HT1080 (cell line): ENCODE results near the gene PTPRN2. TPM values are rescaled to one million over a fixed set of nuclear protein-coding genes. Genes with fewer than 3 reads are reported as not detected.

Experiments used
- DNase-seq: peaks from one replicate; pipeline ENCODE4 v3.0.0-alpha.2; 2015; ENCODE audit warnings: low read depth
- total RNA-seq: library from RNA; depleted of rRNA; stranded (reverse); fragments of >200 nt; shearing (Covaris generic); gene quantifications from 2 replicates; pipeline ENCODE4 v1.2.3, GENCODE V29; 2014

Gene PTPRN2
- total RNA-seq, 1 experiment from 2014 or later, result 0.31 TPM

DNA sequence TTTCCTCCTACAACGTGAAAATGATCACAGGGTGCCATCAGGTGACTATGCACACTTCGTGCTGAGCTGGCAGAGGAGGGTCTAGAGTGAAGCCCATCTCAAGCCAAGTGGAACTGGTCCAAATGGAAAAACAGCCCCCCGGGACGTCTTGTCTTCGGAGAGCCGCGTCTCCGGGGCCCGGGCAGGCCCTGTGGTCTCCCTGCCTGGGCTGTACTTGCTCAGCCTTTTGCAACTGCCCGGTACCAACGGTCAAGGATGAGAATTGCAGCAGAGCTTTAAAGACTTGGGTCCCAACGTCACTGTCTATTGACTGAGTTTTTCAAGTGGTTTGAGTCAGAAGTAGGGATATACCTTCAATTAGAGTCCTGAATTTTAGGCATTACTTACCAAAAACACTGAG lies 315.5 kb downstream of the PTPRN2 start:
- DNase-seq, result no peak

DNA sequence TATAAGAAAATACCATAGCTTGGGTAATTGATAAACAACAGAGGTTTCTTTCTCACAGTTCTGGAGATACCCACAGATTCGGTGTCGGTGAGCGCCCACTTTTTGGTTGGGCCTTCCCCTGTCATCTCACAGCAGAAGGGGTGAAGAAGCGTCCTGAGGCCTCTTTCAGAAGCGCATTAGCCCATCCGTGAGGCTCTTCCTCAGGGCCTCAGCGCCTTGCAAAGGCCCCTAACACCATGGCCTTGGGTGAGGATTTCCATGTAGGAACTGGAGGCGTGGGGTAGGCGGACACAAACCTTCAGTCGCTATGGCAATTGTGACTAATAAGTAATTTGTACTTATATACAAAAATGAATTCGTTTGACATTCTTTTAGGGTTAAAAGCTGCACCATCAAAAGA lies 316.0 kb downstream of the PTPRN2 start:
- DNase-seq, result no peak

DNA sequence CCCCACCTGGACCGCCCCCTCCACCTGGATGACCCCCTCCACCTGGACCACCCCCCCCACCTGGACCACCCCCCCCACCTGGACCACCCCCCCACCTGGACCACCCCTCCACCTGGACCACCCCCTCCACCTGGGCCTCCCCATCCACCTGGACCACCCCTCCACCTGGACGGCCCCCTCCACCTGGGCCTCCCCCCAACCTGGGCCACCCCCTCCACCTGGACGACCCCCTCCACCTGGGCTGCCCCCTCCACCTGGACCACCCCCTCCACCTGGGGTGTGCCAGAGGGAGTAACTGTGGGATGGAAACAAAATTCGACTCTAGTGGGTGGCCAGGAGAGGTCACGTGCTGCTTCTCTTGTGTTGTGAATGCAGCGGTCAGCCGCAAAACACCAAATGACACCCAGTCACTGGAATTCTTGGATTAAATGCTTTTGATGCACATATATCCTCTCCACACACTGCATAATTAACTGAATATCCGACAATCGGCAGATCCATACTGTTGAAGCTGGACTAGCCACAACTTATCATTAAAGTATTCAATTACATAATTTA lies 316.7 kb downstream of the PTPRN2 start:
- no peak for DNase-seq

DNA sequence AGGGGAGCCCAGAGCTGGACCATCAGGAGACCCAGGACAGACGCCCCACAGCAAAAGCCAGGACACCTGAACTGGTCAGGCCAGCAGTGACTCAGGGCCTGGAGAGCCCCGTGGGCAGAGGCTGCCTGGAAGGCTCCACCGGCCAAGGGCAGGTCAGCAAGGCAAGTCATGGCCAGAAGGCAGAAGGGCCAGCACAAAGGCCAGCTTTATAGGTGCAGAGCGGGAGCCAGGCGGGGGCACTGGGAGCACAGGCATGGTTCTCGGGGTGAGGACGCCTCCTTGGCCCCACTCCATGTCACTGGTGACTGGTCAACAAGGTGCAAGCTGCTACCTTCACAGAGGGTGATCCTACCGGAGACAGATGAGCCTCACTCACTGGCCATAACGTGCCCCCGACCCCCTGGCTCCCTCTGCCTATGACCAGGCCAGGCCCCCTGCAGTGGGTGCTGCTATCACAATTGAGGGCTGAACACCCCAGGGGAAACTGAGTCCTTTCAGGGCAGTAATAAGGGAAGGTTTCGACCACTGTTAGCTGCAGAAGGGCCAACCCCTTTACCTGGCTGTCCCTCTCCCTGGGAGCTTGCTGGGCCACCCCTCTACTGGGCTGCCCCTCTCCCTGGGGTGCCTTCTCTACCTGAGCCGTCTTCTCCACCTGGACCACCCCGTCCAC lies 317.4 kb downstream of the PTPRN2 start:
- no peak for DNase-seq

DNA sequence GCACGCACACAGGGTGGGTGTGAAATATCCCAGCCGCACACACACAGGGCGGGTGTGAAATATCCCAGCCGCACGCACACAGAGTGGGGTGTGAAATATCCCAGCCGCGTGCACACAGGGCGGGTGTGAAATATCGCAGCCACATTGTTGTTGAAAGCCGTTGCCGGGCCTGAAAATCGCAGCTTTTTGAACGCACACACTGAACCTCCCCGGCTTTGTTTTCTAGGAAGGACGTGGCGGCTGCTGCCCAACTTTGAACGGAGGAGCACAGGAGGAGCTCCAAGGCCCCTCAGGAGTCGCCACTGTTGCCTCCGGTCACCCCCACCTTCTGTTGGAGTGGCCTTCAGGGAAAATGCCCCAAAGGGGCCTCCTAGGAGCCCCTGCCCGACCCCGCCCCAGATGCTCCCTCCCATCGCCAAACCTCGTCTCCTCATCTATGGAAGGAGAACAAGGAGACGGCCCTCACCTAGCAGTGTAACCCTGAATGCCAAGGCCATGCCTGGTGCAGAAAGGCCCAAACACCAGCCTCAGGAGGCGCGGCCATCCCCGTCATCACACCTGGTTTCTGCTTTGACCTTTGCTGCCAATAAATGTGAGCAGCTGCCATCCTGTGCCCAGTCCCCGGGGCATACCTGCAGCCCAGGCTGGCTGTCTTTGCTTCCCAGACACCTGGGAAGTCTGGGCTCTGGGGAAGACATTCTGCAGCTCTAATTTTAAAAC lies 318.6 kb downstream of the PTPRN2 start:
- no peak for DNase-seq

DNA sequence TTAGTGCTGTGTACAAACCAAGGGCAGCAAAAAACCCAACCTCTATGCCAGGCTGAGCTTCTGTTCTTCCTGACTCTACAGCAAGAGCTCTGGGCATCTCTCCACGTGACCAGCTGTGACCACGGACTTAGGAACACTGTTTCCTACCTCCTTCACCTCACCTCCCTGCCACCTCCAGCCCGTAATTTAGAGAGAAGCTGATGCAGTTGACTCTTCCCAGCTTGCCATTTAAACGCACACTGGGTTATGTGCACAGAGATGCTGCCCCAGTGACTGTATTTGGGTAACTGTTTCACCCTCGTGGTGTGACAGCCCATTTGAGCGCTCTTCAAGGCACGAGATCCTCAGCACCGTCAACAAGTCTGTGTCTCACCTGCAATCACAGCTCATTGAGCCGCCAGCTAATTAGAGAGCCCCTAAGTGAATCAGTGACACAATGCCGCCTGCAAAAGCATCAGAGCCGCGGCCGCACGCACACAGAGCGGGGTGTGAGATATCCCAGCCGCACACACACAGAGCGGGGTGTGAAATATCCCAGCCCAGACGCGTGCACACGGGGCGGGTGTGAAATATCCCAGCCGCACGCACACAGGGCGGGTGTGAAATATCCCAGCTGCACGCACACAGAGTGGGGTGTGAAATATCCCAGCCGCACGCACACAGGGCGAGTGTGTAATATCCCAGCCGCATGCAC lies 319.7 kb downstream of the PTPRN2 start:
- no peak for DNase-seq

DNA sequence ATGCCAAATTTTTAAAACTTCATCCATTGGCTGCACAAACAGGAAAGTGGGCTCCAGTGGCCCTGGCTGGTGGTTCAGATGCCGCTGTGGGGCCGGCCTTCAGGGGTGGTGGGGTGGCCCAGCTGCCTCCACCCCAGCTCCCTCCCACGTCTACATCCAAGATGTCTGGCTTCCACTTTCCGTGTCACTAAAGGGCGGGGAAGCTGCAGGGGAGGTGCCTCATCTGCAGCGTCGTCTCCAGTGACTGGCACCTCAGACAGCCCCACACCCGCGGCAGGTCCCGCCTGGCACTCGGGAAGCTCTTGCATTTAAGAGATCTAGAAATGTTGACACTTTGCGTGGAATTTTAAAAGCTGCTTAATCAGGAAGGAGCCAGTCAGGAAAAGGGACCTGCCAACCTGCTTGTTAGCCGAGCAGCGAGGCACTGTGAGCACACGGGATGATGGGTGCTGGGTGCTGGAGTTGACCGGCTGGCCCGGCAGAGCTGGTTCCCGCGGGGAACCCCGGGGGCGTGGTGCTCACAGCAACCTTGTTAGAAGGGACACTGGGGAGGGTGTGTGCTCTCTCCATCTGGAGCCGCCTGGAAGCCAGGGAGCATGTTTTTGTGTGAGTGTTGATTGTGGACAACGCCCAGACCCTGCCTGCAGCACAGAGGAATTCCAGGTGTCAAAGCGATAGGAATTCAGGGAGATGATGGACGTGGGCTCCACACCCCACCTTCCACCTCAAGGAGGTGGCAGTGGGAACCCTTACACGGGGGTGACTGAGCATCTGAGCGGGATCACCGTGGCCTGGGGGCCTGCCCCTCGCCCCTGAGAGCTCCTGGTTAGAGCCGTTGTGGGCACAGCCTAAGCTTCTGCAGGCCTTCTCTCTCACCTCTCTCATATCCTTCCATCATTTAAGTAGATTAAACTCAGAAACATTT lies 320.5 kb downstream of the PTPRN2 start:
- no peak for DNase-seq

DNA sequence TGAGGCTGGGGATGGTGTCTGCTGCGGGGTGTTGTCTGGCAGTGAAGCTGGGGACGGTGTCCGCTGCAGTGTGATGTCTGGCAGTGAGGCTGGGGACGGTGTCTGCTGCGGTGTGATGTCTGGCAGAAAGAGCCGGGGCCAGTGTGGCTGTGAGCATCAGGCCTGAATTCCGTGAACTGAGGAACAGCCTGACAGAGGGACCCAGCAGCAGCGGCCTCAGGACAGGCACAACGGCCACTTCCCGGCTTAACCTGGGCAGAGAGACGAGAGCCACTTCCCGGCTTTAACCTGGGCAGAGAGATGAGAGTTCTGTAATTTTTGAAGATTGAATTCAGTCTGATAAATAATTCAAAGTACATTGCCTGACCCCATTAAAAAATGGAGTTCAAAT lies 321.2 kb downstream of the PTPRN2 start:
- DNase-seq, result no peak

DNA sequence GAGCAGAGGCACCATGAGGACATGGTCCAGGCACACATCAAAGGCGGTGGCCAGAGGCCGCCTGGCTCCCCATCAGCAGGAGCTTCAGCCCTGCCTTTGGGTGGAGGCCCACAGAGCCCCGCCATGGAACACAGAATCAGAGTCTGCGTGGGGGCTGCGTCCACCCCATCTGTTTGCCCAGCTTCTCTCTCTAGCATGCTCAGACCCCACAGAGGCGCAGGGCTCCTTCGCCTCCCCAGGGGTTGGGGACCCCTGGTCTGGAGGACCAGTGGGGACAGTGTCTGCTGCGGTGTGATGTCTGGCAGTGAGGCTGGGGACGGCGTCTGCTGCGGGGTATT lies 321.9 kb downstream of the PTPRN2 start:
- no peak for DNase-seq

DNA sequence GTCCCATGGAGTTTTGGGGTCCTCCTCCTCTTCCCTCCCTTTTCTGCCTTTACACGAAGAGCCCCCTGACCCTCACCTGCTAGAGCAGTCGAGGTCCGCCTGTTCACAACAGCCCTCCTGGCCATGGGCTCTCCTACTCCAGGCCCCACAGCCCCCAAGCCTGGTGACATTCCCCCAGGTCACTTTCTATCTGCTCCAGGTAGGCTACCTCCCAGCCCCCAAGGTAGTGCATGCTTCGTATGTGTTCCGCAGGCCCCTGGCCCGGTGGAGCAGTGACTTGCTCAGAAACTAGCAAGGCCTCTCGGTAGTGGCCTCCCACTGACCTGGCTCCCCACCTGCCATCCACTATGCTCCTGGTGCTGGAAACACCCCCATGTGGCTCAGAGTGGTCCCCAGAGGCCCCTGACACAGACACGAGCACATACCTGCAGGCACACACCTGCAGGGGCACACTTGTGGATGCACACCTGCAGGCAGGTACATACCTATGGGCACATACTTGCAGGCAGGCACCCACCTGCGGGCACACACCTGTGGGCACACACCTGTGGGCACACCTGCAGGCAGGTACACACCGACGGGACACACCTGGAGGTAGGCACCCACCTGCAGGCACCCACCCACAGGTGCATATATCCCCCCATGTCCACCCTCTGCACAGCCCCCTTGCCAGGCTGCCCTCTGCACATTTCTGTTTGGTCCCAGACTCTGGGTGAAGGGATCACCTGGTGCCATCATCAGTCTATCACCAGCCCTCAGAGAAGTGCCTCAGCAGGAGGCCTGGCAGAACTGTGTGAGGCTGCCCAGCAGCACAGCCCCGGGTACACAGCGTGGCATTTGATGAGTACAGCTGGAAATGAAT lies 322.5 kb downstream of the PTPRN2 start:
- no peak for DNase-seq

DNA sequence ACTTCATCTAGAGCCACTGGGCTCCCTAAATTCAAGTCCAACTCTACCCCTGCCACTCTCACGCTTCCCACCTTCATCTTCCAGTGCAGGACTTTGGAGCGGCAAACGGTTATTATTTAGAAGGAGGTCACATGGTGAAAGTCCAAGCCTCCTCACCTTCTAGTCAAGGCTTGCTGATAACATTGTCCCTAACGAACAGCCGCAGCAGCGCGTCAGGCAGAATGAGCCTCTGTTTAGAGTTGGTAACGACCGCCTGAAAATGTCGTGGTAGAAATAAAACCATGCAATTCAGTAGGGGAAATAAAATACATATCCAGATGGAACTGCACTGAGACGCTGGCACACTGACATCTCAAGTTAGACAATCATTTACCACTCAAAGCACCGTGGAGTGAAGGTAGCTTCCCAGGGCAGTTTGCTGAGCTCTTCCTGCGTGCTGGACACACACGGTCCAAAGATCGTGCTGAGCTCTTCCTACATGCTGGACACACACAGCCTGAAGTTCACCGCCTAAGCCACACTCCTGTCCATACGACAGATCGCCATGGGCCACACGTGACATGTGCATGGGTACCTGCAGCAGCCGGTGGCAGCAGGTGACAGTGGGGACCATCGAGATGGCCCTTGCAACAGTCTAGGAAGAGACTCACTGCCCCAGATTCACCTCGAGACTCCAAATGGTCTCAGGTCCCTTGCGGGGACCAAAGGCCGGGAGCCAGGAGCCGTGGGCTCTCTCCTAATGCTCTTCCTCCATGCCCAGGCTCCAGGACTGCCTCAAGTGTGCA lies 323.5 kb downstream of the PTPRN2 start:
- no peak for DNase-seq

DNA sequence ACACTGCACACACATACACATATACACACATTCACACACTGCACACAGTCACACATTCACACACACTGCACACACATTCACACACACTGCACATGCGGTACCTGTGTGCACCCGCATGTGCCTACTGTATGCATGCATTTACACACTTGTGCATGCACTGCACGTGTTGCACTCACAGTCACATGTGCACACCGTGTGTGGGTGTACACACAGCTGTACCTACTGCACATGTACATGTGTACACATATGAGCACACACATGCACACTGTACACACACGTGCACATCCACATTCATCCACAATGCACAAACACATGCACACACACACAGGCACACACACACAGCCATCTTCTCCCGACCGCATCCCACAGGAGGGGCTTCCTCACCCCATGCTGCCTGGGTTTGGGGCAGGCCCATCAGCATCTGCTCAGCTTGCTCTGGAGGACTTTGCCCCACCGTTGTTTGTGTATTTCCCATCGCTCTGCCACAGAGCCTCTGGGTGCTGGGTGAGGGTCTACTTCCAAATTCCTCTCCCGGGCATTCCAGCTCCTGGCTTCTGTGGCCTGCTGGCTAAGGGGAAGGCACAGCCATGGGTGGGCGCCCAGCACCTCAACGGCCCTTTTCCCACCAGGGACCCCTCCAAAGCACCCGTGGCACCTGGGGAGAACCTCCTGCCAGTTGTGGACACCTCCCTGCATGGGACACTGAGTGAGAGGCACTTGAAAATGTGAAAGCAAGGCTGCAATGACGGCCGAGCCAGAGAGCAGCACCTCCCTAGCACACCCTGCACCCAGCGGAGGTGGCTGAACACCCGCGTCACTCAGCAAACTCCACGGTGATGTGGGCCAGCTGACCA lies 324.3 kb downstream of the PTPRN2 start:
- no peak for DNase-seq

DNA sequence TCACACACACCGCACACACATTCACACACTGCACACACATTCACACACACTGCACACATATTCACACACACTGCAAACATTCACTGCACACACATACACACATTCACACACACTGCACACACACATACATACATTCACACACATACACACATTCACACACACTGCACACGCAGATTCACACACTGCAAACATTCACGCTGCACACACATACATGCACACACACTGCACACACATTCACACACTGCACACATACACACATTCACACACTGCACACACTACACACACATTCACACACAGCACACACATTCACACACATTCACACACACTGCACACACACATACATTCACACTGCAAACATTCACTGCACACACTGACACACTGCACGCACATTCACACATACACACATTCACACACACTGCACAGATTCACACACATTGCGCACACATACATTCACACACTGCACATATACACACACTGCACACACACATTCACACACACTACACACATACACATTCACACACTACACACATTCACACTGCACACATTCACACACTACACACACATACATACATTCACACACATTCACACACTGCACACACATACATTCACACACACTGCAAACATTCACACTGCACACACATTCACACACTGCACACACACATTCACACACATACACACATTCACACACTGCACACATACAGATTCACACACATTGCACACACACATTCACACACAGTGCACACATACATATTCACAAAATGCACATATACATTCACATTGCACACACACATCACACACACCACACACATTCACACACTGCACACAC lies 325.1 kb downstream of the PTPRN2 start:
- DNase-seq, result no peak

DNA sequence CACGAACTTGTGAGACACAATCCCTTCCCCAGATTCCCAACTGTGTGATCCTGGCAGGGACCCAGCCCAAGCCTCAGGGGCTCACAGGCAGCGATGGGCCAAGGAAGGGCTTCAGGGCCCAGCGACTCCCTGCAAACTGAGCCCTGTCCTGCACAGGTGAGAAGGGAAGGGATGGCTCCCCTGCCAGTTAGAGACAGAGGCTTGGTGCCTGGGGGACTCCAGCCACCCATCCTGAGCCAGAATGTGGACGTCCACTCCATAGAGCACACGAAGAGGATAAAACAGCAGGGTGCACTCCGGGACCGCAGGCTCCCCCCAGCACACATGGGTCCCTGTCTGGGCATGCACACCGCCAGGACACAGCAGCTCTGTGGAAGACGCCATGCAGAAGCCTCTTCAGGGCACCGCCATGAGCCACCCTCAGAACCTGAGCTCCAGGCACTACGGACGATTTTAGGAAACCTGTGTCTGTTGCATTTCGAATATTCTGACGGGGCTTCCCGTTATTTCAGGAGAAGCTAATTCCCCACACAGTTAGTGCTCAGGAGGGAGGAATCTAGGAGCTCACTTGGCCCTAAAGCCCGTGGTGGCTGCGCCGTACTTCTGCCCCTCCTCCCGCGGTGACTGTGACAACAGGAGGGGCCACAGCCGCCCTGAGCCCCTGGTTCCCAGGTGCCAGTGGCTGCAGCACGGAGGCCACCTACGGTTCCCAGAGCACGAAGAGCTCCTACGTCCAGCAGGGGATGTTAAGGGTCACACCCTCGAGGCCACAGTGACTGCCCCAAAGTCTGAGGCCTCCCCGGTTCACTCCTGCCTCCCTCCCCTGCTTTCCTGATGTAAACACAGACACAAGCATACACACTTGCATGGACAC lies 326.0 kb downstream of the PTPRN2 start:
- DNase-seq, result no peak

DNA sequence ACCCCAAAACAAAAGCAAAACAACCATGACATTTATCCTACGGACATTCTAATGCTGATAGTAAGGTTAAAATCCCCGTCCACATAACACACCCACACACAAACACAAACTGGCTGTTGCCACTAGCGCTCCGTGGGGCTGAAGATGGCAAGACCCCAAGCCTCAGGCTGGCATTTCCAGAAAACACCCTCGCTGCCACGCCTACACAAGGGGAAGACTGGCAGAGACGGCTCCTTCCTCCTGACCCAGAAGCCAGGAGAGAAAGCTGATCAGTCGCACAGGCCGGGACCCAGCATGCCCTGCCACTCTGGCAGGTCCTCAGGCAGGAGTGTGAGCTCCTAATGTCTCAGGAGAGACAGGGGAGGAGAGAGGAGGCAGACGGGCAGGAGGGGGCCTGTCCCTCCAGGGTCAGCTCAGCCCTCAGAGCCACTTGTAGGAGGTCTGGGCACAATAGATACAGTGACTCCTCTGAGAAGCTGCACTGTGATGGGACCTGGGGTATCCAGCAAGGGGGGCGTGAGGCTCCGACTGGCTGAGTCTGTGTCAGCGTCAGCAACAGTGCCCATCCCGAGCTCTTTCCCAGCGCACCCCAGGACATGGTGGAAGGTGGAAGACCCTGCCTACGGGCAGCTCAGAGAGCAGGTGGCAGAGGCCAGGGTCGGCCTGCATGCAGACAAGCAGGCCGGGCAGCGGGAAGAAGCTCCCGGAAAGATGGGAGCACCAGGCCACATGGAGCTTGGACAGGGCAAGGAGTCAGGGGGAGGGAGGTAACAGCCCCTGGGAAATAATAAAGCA lies 326.9 kb downstream of the PTPRN2 start:
- DNase-seq, result no peak
